K562 (cell line): ENCODE measurements around the gene KCTD3. TPM values are rescaled to one million over a fixed set of nuclear protein-coding genes. Genes with fewer than 3 reads are reported as not detected.

Experiments
- C11orf30 ChIP-seq: fragments of 450-650 bp; IDR thresholded peaks from 2 replicates; pipeline ENCODE4 v1.6.1; 2016; ENCODE audit warnings: low read depth, mild to moderate bottlenecking
- CREB1 ChIP-seq, 2 experiments: sonication (generic) in 1 of 2; formaldehyde crosslinking in 1 of 2; IDR thresholded peaks; 2 replicates each; pipeline versions ENCODE4 v1.6.1 to v1.8.0; 2012 to 2022; ENCODE audit warnings: inconsistent platforms in 1 of 2, mild to moderate bottlenecking in 1 of 2, missing genetic modification reagents in 1 of 2, moderate library complexity in 1 of 2
- E2F1 ChIP-seq: sonication (generic); formaldehyde crosslinking; IDR thresholded peaks from 2 replicates; pipeline ENCODE4 v1.8.1; 2023; ENCODE audit warnings: mild to moderate bottlenecking, missing genetic modification reagents, moderate library complexity
- E2F6 ChIP-seq, 2 experiments: IDR thresholded peaks; 2 replicates each; pipeline ENCODE4 v1.6.1; 2011; ENCODE audit warnings: borderline replicate concordance in 1 of 2, control low read depth in 1 of 2, low read depth in 1 of 2, low read length in 1 of 2, mild to moderate bottlenecking in 1 of 2, mixed read lengths in 1 of 2, moderate library complexity in 1 of 2; ENCODE audit not compliant: insufficient read depth in 1 of 2, insufficient read length in 1 of 2, poor library complexity in 1 of 2, severe bottlenecking in 1 of 2; ENCODE audit errors: extremely low read depth in 1 of 2
- HDGF ChIP-seq: fragments of 450-650 bp; IDR thresholded peaks from 2 replicates; pipeline ENCODE4 v1.6.1; 2016
- MAFF ChIP-seq: IDR thresholded peaks from 2 replicates; pipeline ENCODE4 v1.6.1; 2012; ENCODE audit warnings: low read length, improper control_type of control experiment
- MAFG ChIP-seq: fragments of 450-650 bp; conservative IDR thresholded peaks from 2 replicates; pipeline ENCODE4 v1.6.1; 2016; ENCODE audit warnings: missing genetic modification characterization, missing compliant biosample characterization
- PCBP2 ChIP-seq: fragments of 200-400 bp; formaldehyde crosslinking; IDR thresholded peaks from 2 replicates; pipeline ENCODE4 v1.6.1; 2018; ENCODE audit warnings: low read length, low read depth, mild to moderate bottlenecking, moderate library complexity; ENCODE audit not compliant: poor library complexity, severe bottlenecking
- RAD21 ChIP-seq, 2 experiments: fragments of 250-450 bp in 1 of 2; fragments of 450-650 bp in 1 of 2; sonication (Bioruptor Pico) in 1 of 2; formaldehyde crosslinking in 1 of 2; IDR thresholded peaks in 1 of 2; conservative IDR thresholded peaks in 1 of 2; 2 replicates each; pipeline versions ENCODE4 v1.4.0 to v1.8.0; 2020 to 2022; ENCODE audit warnings: mild to moderate bottlenecking in 2 of 2, moderate library complexity in 1 of 2
- RBM22 ChIP-seq: fragments of 200-400 bp; formaldehyde crosslinking; IDR thresholded peaks from 2 replicates; pipeline ENCODE4 v1.6.1; 2018; ENCODE audit warnings: low read length, low read depth; ENCODE audit not compliant: poor library complexity, severe bottlenecking
- TCF3 ChIP-seq: sonication (generic); formaldehyde crosslinking; IDR thresholded peaks from 2 replicates; pipeline ENCODE4 v1.4.0; 2020; ENCODE audit warnings: mild to moderate bottlenecking, missing genetic modification reagents
- XRCC3 ChIP-seq: fragments of 450-650 bp; IDR thresholded peaks from 2 replicates; pipeline ENCODE4 v1.6.1; 2017; ENCODE audit warnings: mild to moderate bottlenecking, moderate library complexity
- ZNF146 ChIP-seq: IDR thresholded peaks from one replicate; pipeline ENCODE4 v1.6.1; 2018; ENCODE audit warnings: missing compliant biosample characterization; ENCODE audit not compliant: unreplicated experiment
- ZNF23 ChIP-seq: fragments of 250-450 bp; sonication (Bioruptor Pico); IDR thresholded peaks from 2 replicates; pipeline ENCODE4 v1.4.0; 2020; ENCODE audit warnings: mild to moderate bottlenecking
- polyA plus RNA-seq, 8 experiments: library from polyadenylated mRNA; depleted of rRNA in 4 of 8; stranded (reverse) in 5 of 8; unstranded in 3 of 8; fragments of >200 nt; fragmentation: Nextera tagmentation in 2 of 8; fragmentation: Illumina TruSeq in 1 of 8; extraction: Ambion mirVana in 2 of 8; extraction: Trizol in 1 of 8; gene quantifications; 2 replicates each; pipeline versions ENCODE4 v1.2.1 to v1.2.3, GENCODE V29; 2011 to 2014; ENCODE audit warnings: inconsistent platforms in 1 of 8, missing spikeins in 1 of 8
- total RNA-seq, 7 experiments: library from RNA; depleted of rRNA in 6 of 7; stranded (reverse); fragments of >200 nt in 6 of 7; fragmentation: Illumina TruSeq in 2 of 7; extraction: Trizol in 2 of 7; gene quantifications; 2 replicates each; pipeline versions ENCODE4 v1.2.1 to v1.2.3, GENCODE V29; 2011 to 2021; ENCODE audit warnings: low replicate concordance in 1 of 7
- TF ChIP-seq, protein P1 (sequence below): fragments of 150-350 bp; conservative IDR thresholded peaks from 2 replicates; pipeline ENCODE4 v1.6.1; 2014; ENCODE audit warnings: low read length

Gene KCTD3
- total and polyA plus RNA-seq, 9 of the 15 experiments (the other 6 are each of a cell fraction or from before 2014, with no cell fraction given), result 12.8 to 77.1 (median 44.3) TPM

GRCh38 chr1:215648957-215649356 lies 81.9 kb downstream of the KCTD3 start (continued):
- TF ChIP-seq CREB1 (IDR thresholded peaks at IDR 0.05), result no peak
- TF ChIP-seq CREB1 (CRISPR knock-in tag; IDR thresholded peaks at IDR 0.05), result no peak
- TF ChIP-seq PCBP2, result no peak
- no peak for TF ChIP-seq RAD21 (CRISPR knock-in tag; conservative IDR thresholded peaks at IDR 0.05 in 1 of 2, IDR thresholded peaks at IDR 0.05 in 1 of 2)
- TF ChIP-seq RBM22, result no peak
- no peak for TF ChIP-seq ZNF146 (CRISPR knock-in tag)
- no peak for TF ChIP-seq E2F1 (CRISPR knock-in tag)
- no peak for TF ChIP-seq E2F6 (IDR thresholded peaks at IDR 0.05; ENCODE audit: borderline replicate concordance in 1 of 2, extremely low read depth in 1 of 2, insufficient read depth in 1 of 2, insufficient read length in 1 of 2, low read depth in 1 of 2, low read length in 1 of 2, poor library complexity in 1 of 2, severe bottlenecking in 1 of 2)
- TF ChIP-seq MAFF, result peak; percentile 84
- TF ChIP-seq ZNF23 (CRISPR knock-in tag), result no peak
- TF ChIP-seq MAFG (tag), result peak; percentile 71
- no peak for TF ChIP-seq TCF3 (CRISPR knock-in tag)
- TF ChIP-seq XRCC3, result no peak
- TF ChIP-seq, protein P1, sequence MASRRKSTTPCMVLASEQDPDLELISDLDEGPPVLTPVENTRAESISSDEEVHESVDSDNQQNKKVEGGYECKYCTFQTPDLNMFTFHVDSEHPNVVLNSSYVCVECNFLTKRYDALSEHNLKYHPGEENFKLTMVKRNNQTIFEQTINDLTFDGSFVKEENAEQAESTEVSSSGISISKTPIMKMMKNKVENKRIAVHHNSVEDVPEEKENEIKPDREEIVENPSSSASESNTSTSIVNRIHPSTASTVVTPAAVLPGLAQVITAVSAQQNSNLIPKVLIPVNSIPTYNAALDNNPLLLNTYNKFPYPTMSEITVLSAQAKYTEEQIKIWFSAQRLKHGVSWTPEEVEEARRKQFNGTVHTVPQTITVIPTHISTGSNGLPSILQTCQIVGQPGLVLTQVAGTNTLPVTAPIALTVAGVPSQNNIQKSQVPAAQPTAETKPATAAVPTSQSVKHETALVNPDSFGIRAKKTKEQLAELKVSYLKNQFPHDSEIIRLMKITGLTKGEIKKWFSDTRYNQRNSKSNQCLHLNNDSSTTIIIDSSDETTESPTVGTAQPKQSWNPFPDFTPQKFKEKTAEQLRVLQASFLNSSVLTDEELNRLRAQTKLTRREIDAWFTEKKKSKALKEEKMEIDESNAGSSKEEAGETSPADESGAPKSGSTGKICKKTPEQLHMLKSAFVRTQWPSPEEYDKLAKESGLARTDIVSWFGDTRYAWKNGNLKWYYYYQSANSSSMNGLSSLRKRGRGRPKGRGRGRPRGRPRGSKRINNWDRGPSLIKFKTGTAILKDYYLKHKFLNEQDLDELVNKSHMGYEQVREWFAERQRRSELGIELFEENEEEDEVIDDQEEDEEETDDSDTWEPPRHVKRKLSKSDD, result no peak
- no peak for TF ChIP-seq HDGF
- TF ChIP-seq C11orf30, result peak; percentile 73
